Mesothelial cell of epicardium (in vitro differentiated cells): ENCODE measurements around the gene COL5A3. TPM values are rescaled to one million over a fixed set of nuclear protein-coding genes. Genes with fewer than 3 reads are reported as not detected.
"Not testable (repeated sequence)": the region's sequence is repeated elsewhere in the genome, so short reads cannot be mapped to it uniquely, and the experiment has no call there.

ENCODE experiments used
- DNase-seq, 2 experiments: peaks; one replicate each; pipeline ENCODE4 v3.0.0; 2021; ENCODE audit warnings: low spot score in 2 of 2; ENCODE audit not compliant: unreplicated experiment in 2 of 2
- H3K27ac Mint-ChIP-seq: 2 replicates; pipeline ENCODE4 v1.8.0; 2021; ENCODE audit warnings: mixed read lengths
- H3K27me3 Mint-ChIP-seq: 2 replicates; pipeline ENCODE4 v1.8.0; 2021; ENCODE audit warnings: low read depth, mixed read lengths
- H3K36me3 Mint-ChIP-seq: 2 replicates; pipeline ENCODE4 v1.8.0; 2021; ENCODE audit warnings: mixed read lengths
- H3K4me1 Mint-ChIP-seq: 2 replicates; pipeline ENCODE4 v1.8.0; 2021; ENCODE audit warnings: mixed read lengths
- H3K4me3 Mint-ChIP-seq: 2 replicates; pipeline ENCODE4 v1.8.0; 2021; ENCODE audit warnings: mild to moderate bottlenecking, moderate library complexity, mixed read lengths
- H3K9me3 Mint-ChIP-seq: 2 replicates; pipeline ENCODE4 v1.8.0; 2021; ENCODE audit warnings: mixed read lengths
- CTCF ChIP-seq: fragments of 200-600 bp; sonication (generic); IDR thresholded peaks from one replicate; pipeline ENCODE4 v1.5.0; 2021; ENCODE audit warnings: antibody characterized with exemption; ENCODE audit not compliant: unreplicated experiment
- total RNA-seq: library from RNA; stranded (reverse); gene quantifications from 3 replicates; pipeline ENCODE4 v1.2.1, GENCODE V29; 2021

The COL5A3 gene
- total RNA-seq, 1 donor from 2014 or later = 4.0 TPM

- Mint-ChIP-seq H3K9me3 (no peaks in the 10 kb centered on the region), H3K27ac (no peak overlapping the region), H3K36me3 (no peaks in the 10 kb centered on the region), H3K4me1 (peaks cover 4% of the 10 kb centered on the region), H3K27me3 (peaks cover 29% of the 10 kb centered on the region), H3K4me3 (no peak overlapping the region)
- no peak for DNase-seq
- no peak for TF ChIP-seq CTCF
Observed at GRCh38 chr19:9956956-9957355, 53.3 kb downstream of the COL5A3 start.

GRCh38 chr19:9953802-9954542, 56.3 kb downstream of the COL5A3 start:
- H3K36me3 Mint-ChIP-seq = no peaks in the 10 kb centered on the region
- peaks cover 15% of the 10 kb centered on the region for H3K27me3 Mint-ChIP-seq
- no peaks in the 10 kb centered on the region for H3K9me3 Mint-ChIP-seq
- H3K4me1 Mint-ChIP-seq = peaks cover 4% of the 10 kb centered on the region
- H3K4me3 Mint-ChIP-seq = no peak overlapping the region
- TF ChIP-seq CTCF = no peak
- H3K27ac Mint-ChIP-seq = no peak overlapping the region
- no peak for DNase-seq

GRCh38 chr19:9952276-9952675, 58.0 kb downstream of the COL5A3 start:
- Mint-ChIP-seq H3K4me1 (no peaks in the 10 kb centered on the region), H3K4me3 (no peak overlapping the region), H3K27me3 (peaks cover 10% of the 10 kb centered on the region), H3K27ac (no peak overlapping the region), H3K36me3 (no peaks in the 10 kb centered on the region), H3K9me3 (no peaks in the 10 kb centered on the region)
- no peak for DNase-seq
- TF ChIP-seq CTCF = no peak

GRCh38 chr19:9947441-9947840, 62.9 kb downstream of the COL5A3 start:
- DNase-seq = no peak
- Mint-ChIP-seq H3K27ac (no peak overlapping the region), H3K27me3 (peaks cover 7% of the 10 kb centered on the region), H3K4me3 (no peak overlapping the region), H3K9me3 (peaks cover under 1% of the 10 kb centered on the region), H3K4me1 (peaks cover 8% of the 10 kb centered on the region), H3K36me3 (no peaks in the 10 kb centered on the region)
- no peak for TF ChIP-seq CTCF

GRCh38 chr19:9946528-9947125, 63.7 kb downstream of the COL5A3 start:
- H3K27ac Mint-ChIP-seq = peak overlapping the region; percentile 90
- not testable (repeated sequence) for DNase-seq, H3K9me3 Mint-ChIP-seq, H3K27me3 Mint-ChIP-seq, H3K4me1 Mint-ChIP-seq, H3K4me3 Mint-ChIP-seq, H3K36me3 Mint-ChIP-seq

- H3K36me3 Mint-ChIP-seq = no peaks in the 10 kb centered on the region
- TF ChIP-seq CTCF = no peak
- H3K27ac Mint-ChIP-seq = peak overlapping the region; percentile 90
- peaks cover 6% of the 10 kb centered on the region for H3K27me3 Mint-ChIP-seq
- DNase-seq = peak; percentile 60 to 78
- peaks cover 9% of the 10 kb centered on the region for H3K9me3 Mint-ChIP-seq
- H3K4me1 Mint-ChIP-seq = peaks cover 8% of the 10 kb centered on the region
- peak overlapping the region; percentile 6 for H3K4me3 Mint-ChIP-seq
Observed at GRCh38 chr19:9945319-9945966, 64.9 kb downstream of the COL5A3 start.
